HEK293 (cell line): Measurements from ENCODE around the gene F2.

ENCODE experiments used
- YY2 ChIP-seq: fragments of 450-650 bp; formaldehyde crosslinking; IDR thresholded peaks from 2 replicates; pipeline ENCODE4 v1.5.1; 2016; ENCODE audit warnings: missing biosample characterization, missing genetic modification characterization
- ZNF121 ChIP-seq: fragments of 450-650 bp; formaldehyde crosslinking; IDR thresholded peaks from 2 replicates; pipeline ENCODE4 v1.5.1; 2016; ENCODE audit warnings: missing biosample characterization, missing genetic modification characterization
- ZNF24 ChIP-seq: fragments of 450-650 bp; formaldehyde crosslinking; IDR thresholded peaks from 2 replicates; pipeline ENCODE4 v1.5.1; 2016; ENCODE audit warnings: missing biosample characterization, missing genetic modification characterization
- ZSCAN16 ChIP-seq: fragments of 450-650 bp; formaldehyde crosslinking; IDR thresholded peaks from 2 replicates; pipeline ENCODE4 v1.5.1; 2016; ENCODE audit warnings: missing biosample characterization, missing genetic modification characterization
- TF ChIP-seq, protein P1 (sequence below): fragments of 450-650 bp; formaldehyde crosslinking; IDR thresholded peaks from 2 replicates; pipeline ENCODE4 v1.5.1; 2016; ENCODE audit warnings: missing biosample characterization, missing genetic modification characterization
- TF ChIP-seq, protein P2 (sequence below): fragments of 450-650 bp; formaldehyde crosslinking; IDR thresholded peaks from 2 replicates; pipeline ENCODE4 v1.5.1; 2016; ENCODE audit warnings: missing biosample characterization, missing genetic modification characterization
- TF ChIP-seq, protein P3 (sequence below): fragments of 450-650 bp; formaldehyde crosslinking; IDR thresholded peaks from 2 replicates; pipeline ENCODE4 v1.5.1; 2016; ENCODE audit warnings: missing biosample characterization, missing genetic modification characterization

DNA sequence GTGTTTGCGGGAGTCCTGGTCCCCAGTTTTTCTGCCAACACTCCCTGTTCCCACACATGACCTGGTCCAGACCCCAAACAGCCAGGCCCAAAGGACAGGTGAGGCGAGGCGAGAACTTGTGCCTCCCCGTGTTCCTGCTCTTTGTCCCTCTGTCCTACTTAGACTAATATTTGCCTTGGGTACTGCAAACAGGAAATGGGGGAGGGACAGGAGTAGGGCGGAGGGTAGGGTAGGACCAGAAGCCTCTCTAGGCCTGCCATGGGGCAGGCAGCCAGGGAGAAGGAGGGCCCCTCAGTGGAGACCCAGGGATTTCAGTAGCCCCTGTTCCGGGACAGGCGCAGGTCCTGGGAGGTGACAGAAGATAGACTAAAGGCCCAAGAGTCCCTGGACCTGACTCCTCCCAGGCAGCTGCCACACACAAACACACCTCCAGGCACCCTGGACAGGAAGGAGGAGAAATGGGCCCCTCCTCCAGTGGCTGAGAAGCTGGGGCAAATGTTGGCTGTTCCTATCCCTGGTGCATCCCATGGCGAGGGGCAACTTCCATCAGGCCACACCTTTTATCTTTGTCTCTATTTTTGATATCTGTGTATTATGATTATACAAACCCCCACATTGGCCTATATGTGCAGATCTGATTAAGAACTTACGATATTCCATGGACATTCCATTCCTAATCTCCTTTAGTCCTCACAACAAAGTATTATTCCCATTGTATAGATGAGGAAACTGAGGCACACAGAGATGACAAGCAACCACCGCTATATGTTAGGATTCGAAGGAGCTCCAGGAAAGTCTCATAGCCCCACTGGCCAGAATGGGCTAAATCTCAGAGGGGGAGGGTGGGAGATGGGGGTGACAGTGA is 626 bp upstream of the F2 start:
- TF ChIP-seq, protein P1, sequence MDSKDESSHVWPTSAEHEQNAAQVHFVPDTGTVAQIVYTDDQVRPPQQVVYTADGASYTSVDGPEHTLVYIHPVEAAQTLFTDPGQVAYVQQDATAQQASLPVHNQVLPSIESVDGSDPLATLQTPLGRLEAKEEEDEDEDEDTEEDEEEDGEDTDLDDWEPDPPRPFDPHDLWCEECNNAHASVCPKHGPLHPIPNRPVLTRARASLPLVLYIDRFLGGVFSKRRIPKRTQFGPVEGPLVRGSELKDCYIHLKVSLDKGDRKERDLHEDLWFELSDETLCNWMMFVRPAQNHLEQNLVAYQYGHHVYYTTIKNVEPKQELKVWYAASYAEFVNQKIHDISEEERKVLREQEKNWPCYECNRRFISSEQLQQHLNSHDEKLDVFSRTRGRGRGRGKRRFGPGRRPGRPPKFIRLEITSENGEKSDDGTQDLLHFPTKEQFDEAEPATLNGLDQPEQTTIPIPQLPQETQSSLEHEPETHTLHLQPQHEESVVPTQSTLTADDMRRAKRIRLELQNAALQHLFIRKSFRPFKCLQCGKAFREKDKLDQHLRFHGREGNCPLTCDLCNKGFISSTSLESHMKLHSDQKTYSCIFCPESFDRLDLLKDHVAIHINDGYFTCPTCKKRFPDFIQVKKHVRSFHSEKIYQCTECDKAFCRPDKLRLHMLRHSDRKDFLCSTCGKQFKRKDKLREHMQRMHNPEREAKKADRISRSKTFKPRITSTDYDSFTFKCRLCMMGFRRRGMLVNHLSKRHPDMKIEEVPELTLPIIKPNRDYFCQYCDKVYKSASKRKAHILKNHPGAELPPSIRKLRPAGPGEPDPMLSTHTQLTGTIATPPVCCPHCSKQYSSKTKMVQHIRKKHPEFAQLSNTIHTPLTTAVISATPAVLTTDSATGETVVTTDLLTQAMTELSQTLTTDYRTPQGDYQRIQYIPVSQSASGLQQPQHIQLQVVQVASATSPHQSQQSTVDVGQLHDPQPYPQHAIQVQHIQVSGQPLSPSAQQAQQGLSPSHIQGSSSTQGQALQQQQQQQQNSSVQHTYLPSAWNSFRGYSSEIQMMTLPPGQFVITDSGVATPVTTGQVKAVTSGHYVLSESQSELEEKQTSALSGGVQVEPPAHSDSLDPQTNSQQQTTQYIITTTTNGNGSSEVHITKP (tag by site-specific recombination) = no peak
- TF ChIP-seq, protein P2, sequence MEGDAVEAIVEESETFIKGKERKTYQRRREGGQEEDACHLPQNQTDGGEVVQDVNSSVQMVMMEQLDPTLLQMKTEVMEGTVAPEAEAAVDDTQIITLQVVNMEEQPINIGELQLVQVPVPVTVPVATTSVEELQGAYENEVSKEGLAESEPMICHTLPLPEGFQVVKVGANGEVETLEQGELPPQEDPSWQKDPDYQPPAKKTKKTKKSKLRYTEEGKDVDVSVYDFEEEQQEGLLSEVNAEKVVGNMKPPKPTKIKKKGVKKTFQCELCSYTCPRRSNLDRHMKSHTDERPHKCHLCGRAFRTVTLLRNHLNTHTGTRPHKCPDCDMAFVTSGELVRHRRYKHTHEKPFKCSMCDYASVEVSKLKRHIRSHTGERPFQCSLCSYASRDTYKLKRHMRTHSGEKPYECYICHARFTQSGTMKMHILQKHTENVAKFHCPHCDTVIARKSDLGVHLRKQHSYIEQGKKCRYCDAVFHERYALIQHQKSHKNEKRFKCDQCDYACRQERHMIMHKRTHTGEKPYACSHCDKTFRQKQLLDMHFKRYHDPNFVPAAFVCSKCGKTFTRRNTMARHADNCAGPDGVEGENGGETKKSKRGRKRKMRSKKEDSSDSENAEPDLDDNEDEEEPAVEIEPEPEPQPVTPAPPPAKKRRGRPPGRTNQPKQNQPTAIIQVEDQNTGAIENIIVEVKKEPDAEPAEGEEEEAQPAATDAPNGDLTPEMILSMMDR (tag by site-specific recombination) = no peak
- TF ChIP-seq ZNF121 (tag by site-specific recombination) (no peak), ZSCAN16 (tag by site-specific recombination) (no peak), YY2 (tag by site-specific recombination) (no peak), ZNF24 (tag by site-specific recombination) (no peak)
- TF ChIP-seq, protein P3, sequence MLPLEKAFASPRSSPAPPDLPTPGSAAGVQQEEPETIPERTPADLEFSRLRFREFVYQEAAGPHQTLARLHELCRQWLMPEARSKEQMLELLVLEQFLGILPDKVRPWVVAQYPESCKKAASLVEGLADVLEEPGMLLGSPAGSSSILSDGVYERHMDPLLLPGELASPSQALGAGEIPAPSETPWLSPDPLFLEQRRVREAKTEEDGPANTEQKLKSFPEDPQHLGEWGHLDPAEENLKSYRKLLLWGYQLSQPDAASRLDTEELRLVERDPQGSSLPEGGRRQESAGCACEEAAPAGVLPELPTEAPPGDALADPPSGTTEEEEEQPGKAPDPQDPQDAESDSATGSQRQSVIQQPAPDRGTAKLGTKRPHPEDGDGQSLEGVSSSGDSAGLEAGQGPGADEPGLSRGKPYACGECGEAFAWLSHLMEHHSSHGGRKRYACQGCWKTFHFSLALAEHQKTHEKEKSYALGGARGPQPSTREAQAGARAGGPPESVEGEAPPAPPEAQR = no peak
